RWPE1 (cell line): Measurements from ENCODE around the gene GALNT13.

Experiments used
- CTCF ChIA-PET: fragments of 350-600 bp; sonication (Branson Sonifier 250); formaldehyde crosslinking; extraction: SDS; loops from one replicate; lab custom pipeline; 2021; lab: Yijun Ruan, JAX
- POLR2A ChIA-PET: fragments of 400-600 bp; formaldehyde crosslinking; extraction: SDS; loops from one replicate; lab custom pipeline; 2020; ENCODE audit warnings: antibody characterized with exemption; ENCODE audit not compliant: low non-redundant PET; lab: Yijun Ruan, JAX
- DNase-seq: peaks from one replicate; pipeline ENCODE4 v3.0.0; 2012; ENCODE audit warnings: low spot score
- H3K27ac ChIP-seq: fragments of 450-650 bp; 2 replicates; pipeline ENCODE4 v1.5.1; 2017
- TF ChIP-seq, protein P1 (sequence below): fragments of 450-650 bp; conservative IDR thresholded peaks from 2 replicates; pipeline ENCODE4 v1.5.1; 2017; ENCODE audit warnings: low read depth, mild to moderate bottlenecking

GALNT13 gene

DNA sequence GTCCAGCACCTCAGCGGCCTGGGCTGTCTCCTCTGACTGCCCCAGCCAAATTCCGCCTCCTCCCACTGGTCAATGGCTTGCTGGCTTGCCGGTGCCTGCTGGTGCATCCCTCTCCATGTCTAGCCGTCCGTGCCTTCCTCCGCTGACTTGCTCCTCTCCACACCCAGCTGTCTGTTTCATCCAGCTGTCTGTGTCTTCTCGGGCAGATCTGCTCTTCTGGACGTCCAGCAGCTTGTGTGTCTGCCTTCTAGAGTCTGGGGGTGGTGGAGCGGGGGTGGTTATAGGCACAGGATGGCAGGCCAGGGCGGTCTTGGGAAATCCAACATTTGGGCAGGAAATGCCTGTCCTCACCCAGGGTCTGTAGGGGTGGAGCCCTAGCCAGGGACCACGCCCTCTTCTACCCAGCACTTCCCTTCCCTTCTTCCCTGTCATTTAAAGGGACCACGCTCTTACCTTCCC, 369.2 kb downstream of the GALNT13 start:
- ChIA-PET POLR2A (no interaction called here), CTCF (interaction anchor here (0.6 kb wide), 1 partner anchor 82 kb away, joined by 3 read pairs; no protein-coding TSS in a partner anchor)
- TF ChIP-seq, protein P1, sequence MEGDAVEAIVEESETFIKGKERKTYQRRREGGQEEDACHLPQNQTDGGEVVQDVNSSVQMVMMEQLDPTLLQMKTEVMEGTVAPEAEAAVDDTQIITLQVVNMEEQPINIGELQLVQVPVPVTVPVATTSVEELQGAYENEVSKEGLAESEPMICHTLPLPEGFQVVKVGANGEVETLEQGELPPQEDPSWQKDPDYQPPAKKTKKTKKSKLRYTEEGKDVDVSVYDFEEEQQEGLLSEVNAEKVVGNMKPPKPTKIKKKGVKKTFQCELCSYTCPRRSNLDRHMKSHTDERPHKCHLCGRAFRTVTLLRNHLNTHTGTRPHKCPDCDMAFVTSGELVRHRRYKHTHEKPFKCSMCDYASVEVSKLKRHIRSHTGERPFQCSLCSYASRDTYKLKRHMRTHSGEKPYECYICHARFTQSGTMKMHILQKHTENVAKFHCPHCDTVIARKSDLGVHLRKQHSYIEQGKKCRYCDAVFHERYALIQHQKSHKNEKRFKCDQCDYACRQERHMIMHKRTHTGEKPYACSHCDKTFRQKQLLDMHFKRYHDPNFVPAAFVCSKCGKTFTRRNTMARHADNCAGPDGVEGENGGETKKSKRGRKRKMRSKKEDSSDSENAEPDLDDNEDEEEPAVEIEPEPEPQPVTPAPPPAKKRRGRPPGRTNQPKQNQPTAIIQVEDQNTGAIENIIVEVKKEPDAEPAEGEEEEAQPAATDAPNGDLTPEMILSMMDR, result no peak
- no peak overlapping the region for H3K27ac ChIP-seq
- DNase-seq, result no peak

DNA sequence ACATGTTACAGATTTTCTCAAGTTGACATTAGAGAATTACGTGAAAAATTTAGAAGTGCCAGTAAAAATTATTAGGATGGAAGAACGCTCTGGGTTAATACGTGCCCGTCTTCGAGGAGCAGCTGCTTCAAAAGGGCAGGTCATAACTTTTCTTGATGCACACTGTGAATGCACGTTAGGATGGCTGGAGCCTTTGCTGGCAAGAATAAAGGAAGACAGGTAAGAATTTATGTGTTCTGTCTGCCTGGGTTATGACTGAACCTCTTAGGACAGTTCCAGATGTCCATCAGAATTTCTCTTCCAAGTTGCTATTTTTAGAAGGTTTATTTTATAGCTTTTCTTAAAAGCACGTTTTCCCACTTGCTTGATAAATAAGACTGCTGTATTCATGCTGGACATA, 371.0 kb downstream of the GALNT13 start:
- ChIA-PET CTCF (no interaction called here), POLR2A (no interaction called here)
- DNase-seq, result no peak
- no peak overlapping the region for H3K27ac ChIP-seq
- TF ChIP-seq, protein P1, result no peak

DNA sequence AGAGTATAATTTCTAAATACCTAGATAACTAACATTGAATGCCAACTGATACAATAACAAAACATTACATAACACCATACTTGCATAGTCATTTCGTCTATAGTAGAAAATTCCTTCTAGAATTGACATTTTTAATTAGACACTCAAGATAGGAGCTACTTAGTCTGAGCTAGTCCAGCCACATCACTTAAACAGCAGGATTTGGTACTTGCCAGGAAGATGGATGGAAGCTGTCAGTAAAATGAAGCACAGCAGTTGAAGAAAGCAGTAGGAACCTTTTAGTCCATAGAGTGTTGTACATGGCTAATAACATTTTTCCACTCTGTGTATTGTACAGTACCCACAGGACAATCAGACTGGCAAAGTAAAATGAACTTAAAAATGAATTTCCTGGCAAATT, 372.0 kb downstream of the GALNT13 start:
- H3K27ac ChIP-seq, result no peak overlapping the region
- POLR2A ChIA-PET, result no interaction called here
- CTCF ChIA-PET, result interaction anchor here (0.6 kb wide), 1 partner anchor 15 kb away, joined by 4 read pairs; no protein-coding TSS in a partner anchor
- DNase-seq, result no peak
- TF ChIP-seq, protein P1, result no peak

DNA sequence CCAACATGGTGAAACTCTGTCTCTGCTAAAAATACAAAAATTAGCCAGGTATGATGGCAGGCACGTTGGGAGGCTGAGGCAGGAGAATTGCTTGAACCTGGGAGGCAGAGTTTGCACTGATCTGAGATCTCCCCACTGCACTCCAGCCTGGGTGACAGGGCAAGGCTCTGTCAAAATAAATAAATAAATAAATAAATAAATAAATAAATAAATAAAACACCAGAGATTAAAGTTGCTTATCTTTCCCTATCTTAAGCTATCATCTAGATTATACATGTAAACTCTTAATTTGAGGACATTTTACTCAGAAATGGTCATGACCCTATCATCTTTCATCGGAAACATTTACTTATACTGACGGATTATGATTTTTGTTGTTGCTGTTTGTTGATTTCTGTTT, 373.2 kb downstream of the GALNT13 start:
- POLR2A ChIA-PET, result no interaction called here
- TF ChIP-seq, protein P1, result no peak
- CTCF ChIA-PET, result no interaction called here
- H3K27ac ChIP-seq, result no peak overlapping the region
- no peak for DNase-seq

DNA sequence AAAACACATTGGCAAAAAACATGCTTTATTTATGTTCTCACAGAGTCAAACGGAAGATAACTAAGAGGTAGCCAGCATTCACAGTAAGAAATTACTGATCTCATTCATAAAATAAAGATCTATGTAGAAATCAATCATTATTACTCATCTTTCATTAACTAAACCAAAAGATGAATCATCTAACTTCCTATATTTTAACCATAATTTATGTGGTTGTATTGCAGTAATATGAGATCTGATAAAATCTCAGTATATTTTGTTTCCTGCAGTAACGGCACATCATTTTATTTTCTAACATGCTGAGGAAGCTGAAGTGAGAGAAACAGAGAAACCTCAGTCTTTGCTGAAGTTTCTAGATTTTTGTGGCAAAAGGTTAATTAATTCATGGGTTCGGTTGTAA, 375.8 kb downstream of the GALNT13 start:
- CTCF ChIA-PET, result no interaction called here
- DNase-seq, result no peak
- TF ChIP-seq, protein P1, result no peak
- POLR2A ChIA-PET, result no interaction called here
- no peak overlapping the region for H3K27ac ChIP-seq

DNA sequence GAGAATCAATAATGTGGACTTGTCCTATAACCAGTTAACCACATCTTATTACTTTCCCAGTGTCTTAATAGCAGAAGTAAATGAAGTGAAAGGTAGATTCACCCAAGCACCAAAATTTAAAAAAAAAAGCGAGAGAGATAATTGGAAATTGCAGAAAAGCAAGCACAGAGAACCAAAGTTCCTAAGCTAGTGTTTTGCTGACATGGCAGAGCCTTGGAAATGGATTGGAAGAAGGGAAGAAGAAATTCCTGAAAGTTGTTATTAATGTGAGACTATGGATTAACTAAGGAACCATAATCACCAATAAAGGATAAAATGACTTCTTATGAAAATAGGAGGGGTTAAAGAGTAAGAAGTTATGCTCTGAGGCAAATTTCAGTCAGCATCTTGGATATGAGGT, 384.4 kb downstream of the GALNT13 start:
- H3K27ac ChIP-seq, result no peak overlapping the region
- CTCF ChIA-PET, result interaction anchor here (0.8 kb wide), 1 partner anchor 82 kb away, joined by 3 read pairs; no protein-coding TSS in a partner anchor
- no peak for DNase-seq
- TF ChIP-seq, protein P1, result no peak
- POLR2A ChIA-PET, result no interaction called here
